Hepatocyte (in vitro differentiated cells): ENCODE measurements around the gene AURKA.

Experiments used
- EZH2phosphoT487 ChIP-seq: fragments of 200-600 bp; sonication (generic); IDR thresholded peaks from one replicate; pipeline ENCODE4 v1.6.1; 2018; ENCODE audit warnings: antibody characterized with exemption, mild to moderate bottlenecking, low read depth, moderate library complexity; ENCODE audit not compliant: unreplicated experiment, severe bottlenecking
- TF ChIP-seq, protein P1 (sequence below): fragments of 200-600 bp; sonication (generic); IDR thresholded peaks from 2 replicates; pipeline ENCODE4 v1.5.1; 2016; ENCODE audit warnings: antibody characterized with exemption, mild to moderate bottlenecking; ENCODE audit not compliant: poor library complexity

DNA sequence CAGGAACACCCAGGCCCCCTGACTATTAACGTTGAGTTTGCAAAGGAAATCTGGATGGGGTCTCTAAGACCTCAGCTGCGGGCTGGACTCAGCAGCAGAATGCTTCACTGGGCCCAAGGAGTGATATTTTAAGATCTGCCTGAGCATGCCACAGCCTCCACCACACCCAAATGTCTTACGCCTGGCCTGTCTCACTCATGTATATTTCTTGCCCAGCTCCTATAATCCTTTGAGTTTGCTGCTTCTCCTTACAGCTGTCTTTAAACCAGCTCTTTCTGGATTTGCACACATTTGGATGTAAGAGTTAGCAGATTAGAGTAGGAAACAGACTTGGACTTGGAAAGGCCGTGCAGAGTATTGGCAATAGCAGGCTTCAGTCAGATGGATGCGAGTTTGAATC lies 36.4 kb upstream of the AURKA start:
- TF ChIP-seq, protein P1, sequence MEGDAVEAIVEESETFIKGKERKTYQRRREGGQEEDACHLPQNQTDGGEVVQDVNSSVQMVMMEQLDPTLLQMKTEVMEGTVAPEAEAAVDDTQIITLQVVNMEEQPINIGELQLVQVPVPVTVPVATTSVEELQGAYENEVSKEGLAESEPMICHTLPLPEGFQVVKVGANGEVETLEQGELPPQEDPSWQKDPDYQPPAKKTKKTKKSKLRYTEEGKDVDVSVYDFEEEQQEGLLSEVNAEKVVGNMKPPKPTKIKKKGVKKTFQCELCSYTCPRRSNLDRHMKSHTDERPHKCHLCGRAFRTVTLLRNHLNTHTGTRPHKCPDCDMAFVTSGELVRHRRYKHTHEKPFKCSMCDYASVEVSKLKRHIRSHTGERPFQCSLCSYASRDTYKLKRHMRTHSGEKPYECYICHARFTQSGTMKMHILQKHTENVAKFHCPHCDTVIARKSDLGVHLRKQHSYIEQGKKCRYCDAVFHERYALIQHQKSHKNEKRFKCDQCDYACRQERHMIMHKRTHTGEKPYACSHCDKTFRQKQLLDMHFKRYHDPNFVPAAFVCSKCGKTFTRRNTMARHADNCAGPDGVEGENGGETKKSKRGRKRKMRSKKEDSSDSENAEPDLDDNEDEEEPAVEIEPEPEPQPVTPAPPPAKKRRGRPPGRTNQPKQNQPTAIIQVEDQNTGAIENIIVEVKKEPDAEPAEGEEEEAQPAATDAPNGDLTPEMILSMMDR = no peak
- no peak for TF ChIP-seq EZH2phosphoT487
